ENCODE results near the gene OR52R1.

DNA sequence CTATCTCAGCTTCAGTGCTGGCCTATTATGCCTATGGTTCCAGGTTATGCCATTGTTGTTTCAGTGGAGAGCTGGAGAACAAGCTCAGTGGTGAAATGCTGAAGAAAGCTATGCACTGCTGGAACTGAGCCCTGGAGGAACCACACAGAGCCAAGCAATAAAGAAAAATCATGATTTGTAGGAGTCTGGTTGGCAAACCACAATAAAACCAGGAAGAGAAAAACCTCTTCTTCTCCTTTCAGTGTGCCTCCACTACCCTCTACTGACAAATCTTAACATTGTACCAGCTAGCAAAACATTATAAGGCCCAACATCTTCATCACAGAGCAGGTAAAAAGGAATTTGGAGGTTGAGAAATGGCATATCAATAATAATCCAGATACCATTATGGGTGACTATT lies 22.2 kb upstream of the OR52R1 start:
- TF ChIP-seq, protein P1, sequence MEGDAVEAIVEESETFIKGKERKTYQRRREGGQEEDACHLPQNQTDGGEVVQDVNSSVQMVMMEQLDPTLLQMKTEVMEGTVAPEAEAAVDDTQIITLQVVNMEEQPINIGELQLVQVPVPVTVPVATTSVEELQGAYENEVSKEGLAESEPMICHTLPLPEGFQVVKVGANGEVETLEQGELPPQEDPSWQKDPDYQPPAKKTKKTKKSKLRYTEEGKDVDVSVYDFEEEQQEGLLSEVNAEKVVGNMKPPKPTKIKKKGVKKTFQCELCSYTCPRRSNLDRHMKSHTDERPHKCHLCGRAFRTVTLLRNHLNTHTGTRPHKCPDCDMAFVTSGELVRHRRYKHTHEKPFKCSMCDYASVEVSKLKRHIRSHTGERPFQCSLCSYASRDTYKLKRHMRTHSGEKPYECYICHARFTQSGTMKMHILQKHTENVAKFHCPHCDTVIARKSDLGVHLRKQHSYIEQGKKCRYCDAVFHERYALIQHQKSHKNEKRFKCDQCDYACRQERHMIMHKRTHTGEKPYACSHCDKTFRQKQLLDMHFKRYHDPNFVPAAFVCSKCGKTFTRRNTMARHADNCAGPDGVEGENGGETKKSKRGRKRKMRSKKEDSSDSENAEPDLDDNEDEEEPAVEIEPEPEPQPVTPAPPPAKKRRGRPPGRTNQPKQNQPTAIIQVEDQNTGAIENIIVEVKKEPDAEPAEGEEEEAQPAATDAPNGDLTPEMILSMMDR (IDR thresholded peaks at IDR 0.05): no peak
- no peak for TF ChIP-seq POLR2A (IDR thresholded peaks at IDR 0.05)

Data from ovary (tissue), 3 donors.